Stimulated activated CD4-positive, alpha-beta T cell treated with anti-CD3 and anti-CD28 coated beads, Interleukin-12 subunit alpha, Interleukin-12 subunit beta, amount 100 ng/mL, for 24 hours (primary cell): Measurements from ENCODE around the gene PAPPA.

ENCODE experiments used
- DNase-seq, 2 experiments: peaks; one replicate each; pipeline ENCODE4 v3.0.0-alpha.2; 2020; ENCODE audit warnings: low read depth in 2 of 2

The PAPPA gene

DNA sequence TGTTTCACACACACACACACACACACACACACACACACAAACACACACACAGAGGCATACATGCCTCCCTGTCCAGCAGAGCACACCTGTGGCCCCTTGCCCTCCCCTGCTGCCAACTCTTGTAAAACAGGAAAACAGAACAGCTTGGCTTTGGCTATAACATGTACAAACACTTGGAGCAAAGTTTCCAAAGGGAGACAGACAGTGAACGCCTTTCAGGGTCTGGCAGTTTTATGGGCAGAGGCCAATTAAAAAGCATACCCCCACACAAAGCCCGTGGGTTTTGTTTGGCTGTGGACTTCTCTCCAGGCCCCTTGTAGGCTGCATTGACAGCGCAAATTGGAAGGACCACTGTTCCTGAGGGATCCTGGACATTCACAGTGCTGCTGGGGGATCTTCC, 265.6 kb downstream of the PAPPA start:
- no peak for DNase-seq

DNA sequence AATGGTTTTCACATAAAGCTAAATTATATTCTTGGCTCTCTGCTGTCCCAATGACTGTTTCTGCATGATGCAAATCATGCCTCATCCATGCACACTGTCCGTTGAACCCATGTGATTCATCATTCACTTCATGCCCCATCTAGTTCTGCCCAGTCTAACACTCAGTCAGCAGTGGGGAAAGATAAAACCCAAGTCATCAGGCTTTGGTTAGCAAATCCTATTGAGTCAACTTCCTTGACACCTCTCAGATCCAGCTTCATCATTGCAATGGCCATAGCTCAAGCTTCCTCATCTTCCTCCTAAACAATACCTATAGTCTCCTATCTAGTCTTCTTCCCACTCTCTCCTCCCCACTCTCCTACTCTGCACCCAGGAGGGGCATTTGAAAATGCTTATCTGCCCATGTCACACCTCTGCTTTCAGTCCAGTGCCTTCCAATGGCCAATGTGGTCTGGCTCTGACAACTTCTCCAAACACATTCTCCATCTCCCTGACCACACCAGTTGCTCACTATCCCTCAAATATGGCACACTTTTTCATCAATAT, 267.5 kb downstream of the PAPPA start:
- DNase-seq = no peak

DNA sequence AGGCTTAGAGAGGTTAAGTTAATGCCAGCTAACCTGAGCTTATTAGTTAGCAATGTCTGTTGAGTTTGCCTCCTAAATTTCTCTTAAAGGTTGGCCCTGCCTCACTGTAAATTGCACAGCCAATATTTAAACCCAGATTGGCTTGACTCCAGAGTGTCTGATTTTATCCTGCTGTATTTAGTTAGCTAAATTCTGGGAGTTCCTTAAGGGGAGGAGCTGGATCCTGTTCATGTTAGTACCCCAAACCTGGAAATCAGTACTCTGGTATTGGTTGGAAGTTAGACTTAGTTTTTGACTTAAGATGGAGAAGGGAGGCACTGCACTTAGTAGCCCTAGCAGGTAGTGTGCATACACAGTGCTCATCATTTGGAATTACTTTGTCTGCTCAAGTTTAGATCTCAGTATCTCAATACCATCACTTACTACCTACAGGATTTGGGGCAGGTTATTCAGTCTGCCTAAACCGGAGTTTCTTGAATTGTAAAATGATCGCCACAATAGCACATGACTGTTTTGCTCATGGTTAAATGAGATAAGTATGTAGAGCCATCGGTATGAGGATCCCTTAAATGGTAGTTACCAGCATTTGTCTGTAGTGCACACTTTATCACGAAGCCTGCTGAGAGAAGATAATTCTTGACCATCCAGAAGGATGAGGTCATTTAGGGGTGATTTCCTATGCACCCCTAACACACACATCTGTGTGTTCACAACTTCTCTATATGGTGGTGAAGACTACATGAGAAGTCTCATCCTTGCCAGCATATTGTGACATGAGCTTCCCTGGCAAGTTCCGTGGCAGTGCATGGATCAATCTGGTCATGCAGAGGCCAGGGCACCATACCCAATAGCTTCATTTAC, 268.8 kb downstream of the PAPPA start:
- no peak for DNase-seq

DNA sequence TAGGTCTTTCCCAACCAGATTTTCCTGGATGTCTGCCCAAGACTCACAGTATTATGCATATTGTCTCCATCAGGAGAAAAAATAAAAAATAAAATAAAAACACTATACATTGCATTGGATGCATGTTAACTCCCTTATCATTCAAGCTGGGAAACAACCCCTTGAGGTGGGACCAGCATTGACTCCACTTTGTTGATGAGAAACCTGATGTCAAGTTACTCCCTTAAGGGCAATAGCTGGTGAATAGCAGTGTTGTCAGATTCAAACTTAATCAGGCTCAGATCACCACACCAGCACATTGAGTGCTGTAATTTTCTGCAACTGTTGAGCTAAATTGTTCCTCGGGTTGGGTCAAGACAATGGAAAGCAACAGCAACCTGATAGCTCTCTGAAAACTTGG, 269.6 kb downstream of the PAPPA start:
- no peak for DNase-seq

DNA sequence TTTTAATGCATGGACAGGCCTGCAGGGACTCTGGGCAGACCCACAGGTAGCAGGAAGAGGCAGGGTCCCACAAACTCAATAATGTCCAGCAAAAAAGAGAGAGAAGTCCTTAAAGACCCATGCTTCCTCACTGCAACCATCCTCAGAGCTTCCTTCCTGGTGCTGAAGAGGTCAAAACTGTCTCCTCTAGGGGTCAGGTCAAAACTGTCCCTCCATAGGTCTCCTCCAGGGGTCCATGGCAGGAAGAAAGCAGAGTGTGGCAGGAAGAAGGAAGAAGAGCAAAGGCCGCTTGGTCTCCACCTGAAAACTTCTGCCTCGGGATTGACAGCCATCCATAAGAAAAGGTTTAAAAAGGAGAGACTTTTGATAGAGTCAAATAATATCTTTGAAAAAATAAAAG, 271.7 kb downstream of the PAPPA start:
- DNase-seq = no peak

DNA sequence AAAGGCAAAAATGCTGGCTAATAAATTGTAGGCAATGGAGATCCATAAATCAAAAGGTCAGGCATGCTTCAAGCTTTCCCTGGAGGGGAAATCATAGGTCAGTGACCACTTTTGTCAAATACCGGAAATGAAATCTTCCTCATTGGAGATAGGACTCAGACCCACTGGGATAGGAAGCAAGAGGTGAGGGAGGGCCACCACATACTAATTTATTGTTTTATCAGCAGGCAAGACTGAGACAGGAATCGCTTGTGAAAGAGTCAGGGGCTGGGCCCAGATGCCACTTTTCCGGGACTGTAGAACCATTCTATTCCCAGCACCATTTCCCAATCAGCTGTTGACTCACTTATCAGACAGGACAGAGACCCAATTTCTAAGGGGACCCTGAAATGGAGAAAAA, 277.3 kb downstream of the PAPPA start:
- DNase-seq = no peak

DNA sequence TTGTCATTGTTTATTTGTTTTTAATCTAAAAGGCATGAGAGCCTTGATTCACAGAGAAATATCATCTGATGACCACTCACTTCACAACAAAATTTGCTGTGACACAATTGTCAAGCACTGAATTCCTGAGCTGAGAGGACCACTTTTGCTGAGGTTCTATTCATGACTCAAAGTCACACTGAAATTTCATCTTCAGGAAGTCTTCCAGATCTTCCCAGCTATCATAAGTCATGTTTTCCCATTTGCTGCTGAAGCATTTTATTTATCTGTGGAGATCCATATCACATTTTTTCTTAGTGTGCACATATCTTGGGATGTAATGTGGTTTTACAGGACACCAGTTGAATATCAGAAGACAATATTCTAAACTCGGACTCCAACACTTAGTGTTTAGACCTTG, 278.5 kb downstream of the PAPPA start:
- no peak for DNase-seq

DNA sequence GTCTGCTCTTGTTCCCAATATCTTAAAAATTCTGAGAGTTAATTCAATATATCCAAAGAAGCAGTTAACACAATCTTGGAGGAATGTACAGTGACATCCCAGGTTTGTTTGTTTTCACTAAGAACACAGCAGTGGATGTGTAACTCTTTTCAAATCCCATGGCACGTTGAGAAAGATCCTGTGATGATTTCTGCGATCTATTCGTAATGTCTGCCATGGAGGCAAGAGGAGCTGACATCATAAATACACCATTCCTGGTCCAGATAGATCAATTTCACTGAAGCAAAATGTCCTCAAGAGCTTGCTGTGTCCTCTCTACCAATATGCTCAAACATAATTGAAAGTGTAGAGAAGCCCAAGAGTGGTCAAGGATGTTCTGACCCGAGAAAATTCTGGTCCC, 280.7 kb downstream of the PAPPA start:
- no peak for DNase-seq

DNA sequence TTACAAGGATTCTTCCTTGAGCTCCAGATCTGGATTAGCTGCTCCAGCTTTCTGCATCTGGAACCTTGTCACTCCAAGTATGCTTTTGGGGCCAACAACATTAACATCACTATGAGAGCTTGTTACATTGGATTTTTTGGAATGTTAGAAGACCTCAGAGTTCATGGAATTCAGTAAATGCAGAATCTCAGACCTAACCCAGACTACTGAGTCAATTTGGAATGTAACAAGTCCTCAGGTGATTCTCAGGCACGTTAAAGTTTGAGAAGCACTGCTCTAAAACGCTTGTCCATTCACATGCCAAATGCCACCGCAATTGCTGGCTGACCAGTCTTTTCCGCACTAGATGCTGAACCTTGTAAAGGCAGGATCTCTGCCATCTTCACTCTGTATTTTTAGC, 282.1 kb downstream of the PAPPA start:
- no peak for DNase-seq

DNA sequence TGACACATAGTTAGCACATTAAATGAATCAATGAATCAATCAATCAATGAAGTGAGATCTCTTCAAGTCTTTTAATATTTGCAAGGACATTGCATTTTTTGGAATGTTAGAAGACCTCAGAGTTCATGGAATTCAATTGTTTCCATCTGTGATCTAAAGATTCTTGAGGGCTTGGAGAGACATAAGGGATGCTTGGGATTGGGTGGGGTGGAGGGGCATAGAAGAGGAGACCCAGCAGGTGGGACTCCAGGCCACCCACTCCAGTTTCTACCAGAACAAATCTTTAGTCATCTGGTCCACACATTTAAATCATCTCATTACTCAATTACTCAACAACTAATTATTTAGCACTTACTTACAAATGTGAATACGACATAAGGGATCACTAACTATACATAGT, 282.5 kb downstream of the PAPPA start:
- DNase-seq = no peak

DNA sequence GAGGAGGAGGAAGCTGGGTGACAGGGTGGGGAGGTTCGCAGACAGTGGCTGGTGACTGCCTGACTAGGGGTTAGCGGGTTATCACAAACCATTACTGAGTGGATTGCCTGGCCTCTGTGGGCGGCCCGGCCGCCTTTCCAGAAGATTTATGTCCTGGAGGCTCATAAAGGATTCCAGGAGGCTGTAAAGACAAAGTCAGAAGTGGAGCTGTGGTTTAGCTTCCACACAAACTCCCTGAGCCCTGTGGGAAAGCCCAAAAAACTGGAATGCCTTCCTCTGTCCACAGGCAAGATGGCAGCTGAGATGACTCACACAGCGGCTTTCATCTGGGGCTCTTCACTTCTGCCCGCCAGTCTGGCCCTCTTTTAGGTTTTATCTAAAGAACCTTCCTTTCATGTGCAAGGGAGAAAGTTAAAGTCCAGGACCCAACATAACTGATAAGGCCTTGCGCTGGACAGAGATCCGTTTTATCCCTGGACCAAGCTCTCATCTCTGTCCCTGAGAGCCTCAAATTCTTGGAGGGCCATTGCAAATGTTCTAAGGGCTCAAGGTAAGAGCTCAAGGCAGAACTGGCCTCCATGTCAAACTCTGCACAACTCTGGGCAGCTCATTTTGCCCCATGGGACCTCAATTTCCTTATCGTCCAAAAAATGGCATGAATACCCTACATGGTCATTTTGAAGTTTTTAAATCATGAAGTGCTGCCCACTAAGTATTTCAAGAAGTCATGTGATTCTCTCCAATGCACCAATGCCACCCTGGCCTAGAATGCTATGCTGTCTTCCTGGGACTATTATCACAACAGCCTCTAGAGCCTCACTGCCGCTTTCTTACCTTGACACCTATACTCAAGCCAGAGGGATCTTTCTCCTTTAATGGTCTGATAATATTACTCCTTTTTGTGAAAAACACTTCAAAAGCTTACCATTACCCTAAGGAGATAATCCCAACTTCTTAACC, 284.1 kb downstream of the PAPPA start:
- no peak for DNase-seq

DNA sequence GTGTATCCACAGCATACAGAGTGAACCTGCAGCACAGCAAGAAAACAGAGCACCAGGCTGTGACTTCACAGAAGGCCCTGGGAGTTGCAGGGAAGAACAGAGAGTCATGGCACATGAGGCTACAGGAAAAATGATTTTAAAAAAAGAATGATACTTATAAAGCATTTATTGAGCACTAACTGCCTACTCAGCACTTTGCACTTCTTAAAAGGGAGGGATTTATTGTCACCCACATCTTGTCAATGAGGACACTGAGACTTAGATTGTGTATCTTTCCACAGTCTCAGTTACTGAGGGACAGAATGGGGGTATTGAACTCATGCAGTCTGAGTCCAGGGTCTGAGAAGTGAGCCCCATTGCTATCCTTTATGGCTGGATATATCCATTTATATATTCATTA, 288.9 kb downstream of the PAPPA start:
- no peak for DNase-seq

DNA sequence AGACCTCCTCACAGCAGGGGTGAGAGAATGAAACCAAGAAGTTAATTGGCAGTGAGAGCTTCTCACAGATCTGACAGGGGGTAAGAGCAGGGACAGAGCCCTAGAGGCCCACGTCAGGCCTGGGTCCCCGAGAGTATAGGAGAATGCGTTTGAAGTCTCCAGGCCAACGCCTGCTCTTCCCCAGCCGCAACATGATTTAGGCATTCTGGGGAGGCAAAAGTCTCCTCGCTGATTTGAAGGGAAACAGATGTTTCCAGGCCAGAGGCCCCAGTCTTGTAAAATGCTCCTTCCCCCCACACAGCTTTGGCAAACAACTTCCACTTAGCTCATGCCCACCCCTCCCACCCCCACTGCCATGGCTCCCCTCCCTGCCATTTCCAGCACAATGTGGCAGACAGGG, 294.3 kb downstream of the PAPPA start:
- DNase-seq = no peak

DNA sequence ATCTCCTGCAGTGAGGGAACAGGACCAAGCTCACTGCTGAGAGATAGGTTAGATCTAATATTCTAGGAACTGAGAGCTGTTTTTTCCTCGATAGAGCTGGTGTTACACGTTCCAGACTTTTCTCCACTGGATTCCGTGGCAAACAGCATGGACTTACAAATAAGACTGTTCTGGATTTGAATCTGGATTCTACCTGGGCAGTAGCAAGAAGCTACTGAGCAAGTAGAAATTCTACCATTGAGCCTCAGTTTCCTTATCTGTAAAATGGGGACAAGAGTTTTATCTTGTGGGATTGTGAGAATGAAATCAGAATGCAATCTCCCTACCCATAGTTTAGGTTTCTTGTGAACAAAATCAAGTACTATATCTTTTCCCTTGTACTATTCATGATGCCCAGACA, 294.8 kb downstream of the PAPPA start:
- no peak for DNase-seq

DNA sequence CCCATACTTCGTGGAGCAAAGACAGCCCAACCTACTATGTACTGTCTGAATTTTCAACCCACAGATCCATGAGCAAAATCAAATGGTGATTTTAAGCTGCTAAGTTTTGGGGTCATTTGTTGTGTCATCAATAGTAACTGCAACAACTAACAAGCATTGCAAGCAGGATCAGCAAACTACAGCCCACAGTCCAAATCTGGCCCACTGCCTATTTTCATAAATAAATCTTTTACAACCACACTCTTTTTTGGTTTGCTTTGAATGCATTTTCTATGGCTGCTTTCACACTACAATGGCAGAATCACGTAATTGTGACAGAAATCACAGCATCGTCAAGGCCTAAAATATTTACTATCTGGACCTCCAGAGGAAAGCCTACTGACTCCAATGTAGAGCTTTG, 296.4 kb downstream of the PAPPA start:
- DNase-seq = no peak

DNA sequence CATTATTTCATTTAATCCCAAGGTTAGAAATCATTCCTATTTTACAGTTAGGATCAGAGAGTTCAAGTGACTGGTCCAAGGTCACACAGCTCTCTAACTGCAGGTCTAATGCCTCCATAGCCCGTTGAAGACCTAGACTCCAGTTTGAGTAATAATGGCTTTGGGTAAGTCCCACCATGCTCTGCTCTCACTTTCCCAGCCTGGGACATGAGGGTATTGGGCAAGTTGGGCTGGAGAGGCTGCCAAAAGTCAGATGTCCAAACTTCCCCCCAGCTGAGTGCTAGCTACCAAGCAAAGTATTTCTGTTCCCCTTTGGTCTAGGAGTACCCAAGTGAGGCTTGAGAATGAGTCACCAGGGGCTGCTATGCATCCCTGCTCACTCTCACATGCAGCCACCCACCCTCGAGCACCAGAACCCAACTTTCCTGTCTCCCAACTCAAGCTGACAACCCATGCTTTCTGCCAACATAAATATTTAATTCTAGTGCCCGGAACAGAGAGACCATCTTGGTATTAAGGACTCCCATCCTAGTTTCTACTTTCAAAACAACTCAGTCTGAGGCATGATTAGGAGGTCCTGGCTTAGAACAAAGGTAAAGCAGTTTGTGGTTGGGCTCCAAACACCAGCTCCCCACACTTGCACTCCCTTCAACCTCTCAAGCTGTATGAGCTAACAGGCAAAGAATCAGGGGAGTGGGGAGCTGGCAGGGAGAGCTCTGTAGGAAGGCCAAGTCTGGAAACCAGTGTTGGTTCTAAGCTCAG, 297.0 kb downstream of the PAPPA start:
- no peak for DNase-seq

DNA sequence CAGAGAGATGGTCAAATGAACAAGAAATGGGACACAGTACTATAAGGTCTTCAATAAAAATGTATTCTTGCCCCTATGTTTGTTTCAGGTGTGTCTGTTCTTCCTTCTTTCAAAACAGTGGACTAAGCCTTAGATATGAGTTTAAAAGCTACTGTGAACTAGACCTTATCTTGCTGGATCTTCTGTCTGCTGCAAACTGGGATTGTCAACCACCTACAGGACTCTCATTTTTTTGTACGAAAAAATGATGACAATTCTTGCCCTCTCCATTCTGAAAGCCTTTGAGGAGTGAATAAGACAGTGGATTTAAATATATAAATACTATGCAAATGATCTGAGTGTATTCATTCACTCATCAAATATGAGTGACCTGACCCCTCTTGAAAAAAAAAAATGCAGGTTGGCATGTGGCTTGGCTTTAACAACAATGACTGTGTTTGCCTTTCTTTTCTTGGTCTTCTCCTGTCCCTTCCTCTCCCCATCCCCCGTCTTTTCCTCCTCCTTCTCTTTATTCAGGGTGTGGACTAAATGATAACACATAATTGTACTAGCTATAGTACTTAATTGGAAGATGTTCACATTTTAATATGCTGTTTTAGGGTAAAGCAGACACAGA, 298.0 kb downstream of the PAPPA start:
- no peak for DNase-seq
